Fibroblast of skin of abdomen (primary cell): Measurements from ENCODE around the gene EDN3.
"Not testable (repeated sequence)": the region's sequence is repeated elsewhere in the genome, so short reads cannot be mapped to it uniquely, and the experiment has no call there.

Experiments used
- DNase-seq: peaks from one replicate; pipeline ENCODE4 v3.0.0-alpha.2; 2013

The EDN3 gene

DNA sequence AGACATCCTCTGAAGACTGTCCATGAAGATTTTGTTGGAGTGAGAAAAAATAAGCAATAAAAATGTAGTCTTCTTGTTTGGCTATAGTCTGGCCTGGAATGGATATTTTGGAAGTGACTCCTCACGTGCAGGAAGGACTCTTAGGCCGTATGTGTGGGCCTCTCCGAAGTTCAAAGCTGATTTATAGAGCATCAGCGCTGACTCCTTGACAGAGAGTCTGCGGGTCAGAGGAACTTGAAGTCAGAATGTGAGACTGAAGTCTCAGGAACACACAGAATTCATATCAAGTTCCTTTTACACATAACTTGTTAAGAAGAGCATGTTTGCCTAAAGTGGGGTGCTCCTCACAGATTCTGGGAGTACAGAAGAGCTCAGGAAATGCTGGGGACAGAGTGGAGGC lies 36.1 kb downstream of the EDN3 start:
- no peak for DNase-seq

DNA sequence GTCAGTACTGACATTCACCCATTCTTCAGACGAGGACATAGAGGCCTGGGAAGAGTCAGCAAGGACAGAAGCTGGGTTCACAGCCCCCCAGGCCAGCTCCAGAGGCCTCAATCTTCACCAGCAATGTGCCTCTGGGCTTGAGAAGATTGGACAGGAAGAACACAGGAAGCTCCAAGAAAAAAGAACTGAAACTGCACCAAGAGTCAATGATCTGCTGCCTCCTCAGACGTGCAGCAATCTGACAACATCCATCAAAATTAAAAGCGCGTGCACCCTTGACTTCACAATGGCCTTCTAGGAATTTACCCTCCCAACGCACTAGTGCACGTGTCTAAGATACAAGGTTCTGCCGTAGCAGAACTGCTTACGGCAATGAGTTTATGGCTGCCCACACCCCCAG lies 38.0 kb downstream of the EDN3 start:
- DNase-seq = not testable (repeated sequence)

DNA sequence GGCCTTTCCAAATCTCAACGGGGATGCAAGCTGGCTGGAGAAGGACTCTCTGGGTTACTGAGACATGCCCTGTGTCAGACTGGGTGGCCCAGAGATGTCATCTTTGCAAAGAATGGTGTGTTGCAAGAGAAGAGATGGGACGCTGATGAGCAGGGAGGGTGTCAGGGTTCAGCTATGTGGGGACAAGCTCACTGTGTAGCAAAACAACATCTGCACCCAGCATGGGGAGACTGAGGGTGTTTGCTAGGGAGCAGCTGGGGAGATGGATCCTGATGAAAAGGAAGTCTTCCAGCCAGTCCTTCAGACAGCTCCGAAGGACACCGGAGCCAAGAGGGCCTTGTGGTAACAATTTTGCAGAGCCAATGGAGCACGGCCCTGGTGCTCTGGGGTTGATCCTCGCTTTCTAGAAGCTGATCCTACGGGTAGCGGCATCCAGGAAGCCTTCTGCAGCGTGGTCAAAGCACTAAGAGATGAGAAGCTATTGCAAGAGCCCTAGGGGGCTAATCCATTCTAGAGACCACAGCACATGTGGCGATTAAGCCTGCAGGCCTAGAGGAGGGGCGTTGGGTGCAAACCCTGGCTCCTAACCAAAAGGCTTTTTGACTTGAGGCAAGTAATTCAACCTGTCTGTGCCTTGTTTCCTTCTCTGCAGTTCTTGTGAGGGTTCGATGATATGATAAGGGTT lies 39.9 kb downstream of the EDN3 start:
- DNase-seq = peak; percentile 31

DNA sequence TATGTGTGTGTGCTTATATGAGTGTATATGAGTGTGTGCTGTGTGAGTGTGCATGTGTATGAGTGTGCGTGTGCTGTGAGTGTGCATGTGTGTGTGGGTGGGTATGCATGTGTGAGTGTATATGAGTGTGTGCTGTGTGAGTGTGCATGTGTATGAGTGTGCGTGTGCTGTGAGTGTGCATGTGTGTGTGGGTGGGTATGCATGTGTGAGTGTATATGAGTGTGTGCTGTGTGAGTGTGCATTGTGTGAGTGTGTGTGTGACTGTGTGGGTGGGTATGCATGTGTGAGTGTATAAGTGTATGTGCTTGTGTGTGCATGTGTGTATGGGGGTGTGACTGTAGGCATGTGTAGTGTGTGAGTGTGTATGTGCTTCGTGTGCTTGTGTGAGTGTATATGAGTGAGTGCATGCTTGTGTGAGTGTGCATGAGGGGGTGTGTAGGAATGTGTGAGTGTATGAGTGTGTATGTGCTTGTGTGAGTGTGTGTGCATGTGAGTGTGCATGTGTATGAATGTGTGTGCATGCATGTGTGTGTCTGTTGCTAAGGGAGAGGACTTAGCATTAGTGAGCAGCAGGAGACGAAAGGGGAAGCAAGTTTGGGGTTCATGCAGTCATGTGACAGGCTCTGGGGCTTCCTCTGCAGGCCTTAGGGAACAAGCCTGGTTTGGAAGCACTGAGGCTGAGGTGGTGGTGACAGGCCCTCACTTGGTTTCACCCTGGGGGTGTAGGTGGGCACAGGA lies 41.0 kb downstream of the EDN3 start:
- not testable (repeated sequence) for DNase-seq

DNA sequence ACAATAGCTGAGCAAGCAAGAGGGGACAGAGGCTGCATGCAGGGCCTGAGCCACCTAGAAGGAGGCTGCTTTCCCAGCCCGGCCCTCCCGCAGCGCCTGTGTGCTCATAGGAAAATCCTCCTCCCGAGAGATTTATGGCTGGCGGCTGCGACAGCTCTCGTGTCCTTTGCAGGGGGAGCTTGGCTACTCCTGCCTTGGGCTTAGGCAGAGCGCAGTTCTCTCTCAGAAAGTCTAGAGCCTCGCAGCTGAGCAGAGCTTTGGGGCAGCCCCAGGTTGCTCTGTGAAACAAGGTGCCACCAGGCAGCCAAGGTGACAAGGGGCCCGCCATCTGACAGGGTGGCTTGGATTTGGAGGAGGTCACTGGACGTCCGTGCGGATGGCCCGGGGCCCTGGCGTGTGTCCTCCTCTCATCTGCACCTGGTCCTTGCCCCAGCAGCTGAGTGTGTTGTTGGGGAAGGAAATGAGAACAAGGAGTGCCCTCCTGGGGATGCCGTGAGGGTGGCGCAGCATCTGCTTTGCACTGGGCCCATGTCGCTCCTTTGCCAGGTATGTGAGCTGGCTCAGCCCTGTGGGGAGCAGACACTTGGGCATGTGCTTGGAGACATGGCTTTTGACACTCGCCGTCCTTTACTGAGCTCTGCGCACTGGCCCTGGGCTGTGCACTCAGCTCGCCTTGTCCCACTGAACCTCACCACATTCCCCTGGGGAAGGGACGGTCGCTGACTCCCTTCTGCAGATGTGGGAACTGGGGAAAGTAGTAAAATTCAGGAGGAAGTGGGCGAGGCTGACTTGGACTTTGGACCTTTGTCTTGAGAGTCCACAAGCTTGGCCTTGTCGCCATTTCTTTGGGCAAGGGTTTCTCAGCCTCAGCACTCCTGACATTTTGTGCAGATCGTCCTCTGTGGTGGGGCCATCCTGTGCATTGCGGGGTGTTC lies 41.9 kb downstream of the EDN3 start:
- DNase-seq = peak; percentile 44

DNA sequence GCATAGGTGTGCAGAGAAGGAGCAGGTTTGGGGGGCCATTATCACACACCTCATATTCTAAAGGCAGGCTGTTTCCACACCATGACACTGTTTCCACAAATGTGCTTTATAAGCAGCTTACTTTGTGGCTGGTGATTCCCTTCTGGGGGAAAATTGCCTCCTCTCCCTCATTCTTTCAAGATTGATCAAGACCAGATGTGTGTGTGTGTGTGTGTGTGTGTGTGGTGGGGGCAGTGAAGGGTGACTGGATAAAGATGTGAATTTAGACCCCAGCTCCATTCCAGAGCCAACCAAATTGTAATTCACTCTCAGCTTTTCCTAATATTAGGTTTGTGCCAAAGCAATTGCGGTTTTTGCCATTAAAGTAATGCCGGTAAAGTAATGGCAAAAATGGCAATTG lies 45.6 kb downstream of the EDN3 start:
- peak; percentile 71 for DNase-seq

DNA sequence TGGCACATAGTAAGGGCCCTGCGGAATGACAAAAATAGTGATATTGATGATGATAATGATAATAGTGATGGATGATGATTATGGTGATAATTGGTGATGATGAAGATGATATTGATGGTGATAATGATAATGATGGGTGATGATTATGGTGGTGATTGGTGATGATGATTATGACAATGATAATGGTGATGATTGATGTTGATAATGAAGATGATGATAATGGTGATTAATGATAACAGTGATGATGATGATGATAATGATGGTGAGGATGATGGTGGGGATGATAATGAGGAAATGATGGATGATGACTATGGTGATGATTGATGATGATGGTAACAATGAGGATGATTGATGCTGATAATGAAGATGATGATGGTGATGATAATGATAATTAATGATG lies 48.9 kb downstream of the EDN3 start:
- DNase-seq = no peak

DNA sequence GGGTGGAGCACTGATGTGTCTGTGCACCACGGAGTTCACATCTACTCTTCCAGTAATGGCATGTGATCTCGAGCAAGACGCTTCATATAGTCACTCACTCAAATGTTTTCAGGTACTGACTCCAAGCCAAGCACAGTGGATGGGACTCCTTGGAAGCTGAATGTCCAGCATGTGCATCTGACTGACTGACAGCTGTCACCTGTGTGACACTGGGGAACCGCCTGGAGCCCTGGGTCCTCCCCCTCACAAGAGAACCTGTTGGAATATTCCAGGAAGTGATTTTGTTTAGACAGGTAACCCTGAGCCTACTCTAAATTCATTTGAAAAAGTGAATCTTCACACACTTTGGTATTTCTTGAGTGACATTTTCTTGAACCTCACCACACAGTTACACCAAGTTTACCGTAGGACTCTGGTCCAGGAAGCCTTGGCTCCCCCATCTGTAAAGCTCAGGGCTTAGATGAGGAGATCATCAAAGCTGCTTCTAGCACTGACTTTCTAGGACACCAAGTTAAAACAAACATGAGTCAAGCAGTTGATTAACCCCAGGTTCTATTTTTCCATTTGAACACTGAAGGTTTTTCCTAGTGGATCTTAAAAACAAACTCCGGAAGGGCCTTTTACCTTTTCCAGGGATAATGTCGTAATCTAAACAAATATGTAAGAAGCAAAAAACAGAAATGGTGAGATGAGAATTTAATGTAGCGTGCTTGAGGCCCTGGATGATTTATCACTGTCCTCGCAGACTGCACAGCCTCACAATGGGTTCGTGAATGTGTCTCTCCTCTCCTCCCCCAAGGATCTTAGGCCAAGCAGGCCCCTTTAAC lies 50.1 kb downstream of the EDN3 start:
- peak; percentile 11 for DNase-seq

DNA sequence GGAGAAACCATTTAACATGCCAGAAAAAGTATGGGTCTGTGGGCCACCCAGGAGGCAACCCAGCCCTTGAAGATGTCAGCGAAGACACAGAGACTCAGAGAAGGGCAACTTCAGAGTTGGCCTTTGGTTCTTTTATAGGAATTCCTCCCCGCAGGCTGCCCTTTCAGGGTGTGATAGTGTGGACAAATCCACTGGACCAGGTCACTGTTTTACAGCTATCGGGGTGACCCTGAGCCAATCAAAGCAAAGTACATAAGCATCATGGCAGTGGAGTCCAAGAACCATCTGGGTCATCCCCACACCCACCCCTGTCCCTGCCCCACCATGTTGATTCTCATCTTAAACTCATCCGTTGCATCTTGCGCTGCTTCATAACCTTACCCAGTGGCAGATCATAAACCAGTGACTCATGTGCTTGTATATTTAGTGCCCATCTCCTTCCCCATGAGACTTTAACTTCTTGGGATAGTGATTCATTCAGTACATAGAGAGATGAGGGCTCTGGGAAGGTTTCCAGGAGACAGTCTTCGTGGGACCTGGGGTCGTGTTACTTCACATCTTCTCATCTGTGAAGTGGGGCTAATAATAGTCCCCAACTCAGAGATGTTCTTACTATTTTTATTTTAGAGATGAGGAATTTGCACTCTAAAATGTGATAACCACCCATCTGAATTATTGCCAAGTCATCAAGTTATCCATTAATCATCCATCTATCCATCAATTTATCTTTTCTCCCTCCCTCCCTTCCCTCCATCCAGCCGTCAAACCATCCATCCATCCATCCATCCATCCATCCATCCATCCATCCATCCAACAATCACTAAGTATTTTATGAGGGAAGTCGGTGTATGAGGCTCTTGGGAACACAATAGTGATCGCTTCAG lies 51.0 kb downstream of the EDN3 start:
- peak; percentile 78 for DNase-seq

DNA sequence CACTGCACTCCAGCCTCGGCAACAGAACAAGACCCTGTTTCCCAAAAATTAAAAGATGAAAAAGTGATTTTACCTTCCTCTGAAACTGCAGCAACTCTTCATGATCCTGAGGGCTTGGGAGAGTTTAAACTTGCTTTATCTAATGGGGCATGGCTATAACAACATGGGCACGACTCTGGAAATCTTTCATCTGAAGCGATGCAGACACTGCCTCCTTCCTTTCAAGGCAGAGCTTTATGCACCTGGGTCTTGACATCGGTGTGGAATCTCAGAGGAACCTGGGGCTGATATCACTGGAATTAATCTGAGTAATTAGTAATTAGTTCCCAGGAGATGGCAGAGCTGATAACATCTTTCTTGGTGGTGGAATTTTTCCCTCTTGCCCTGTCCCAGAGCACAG lies 52.1 kb downstream of the EDN3 start:
- no peak for DNase-seq

DNA sequence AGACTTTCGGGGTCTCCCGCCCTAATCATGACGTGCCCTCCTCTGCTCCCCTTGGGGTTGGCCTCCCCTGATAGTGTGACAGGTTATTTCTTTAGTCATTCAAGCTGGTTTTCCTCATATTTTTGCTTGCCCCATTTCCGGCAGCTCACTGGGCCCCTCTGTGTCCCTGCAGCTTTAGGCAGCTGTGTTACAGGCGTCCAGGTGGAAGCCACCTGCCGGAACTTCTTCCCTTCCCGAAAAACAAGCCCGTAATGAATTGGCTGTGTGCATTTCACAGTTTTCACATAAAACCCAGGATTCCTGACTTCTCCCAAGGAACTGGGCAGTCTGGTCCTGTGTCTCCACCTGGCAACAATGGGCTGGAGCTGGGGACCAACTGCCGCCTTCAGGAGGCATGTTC lies 52.6 kb downstream of the EDN3 start:
- no peak for DNase-seq

DNA sequence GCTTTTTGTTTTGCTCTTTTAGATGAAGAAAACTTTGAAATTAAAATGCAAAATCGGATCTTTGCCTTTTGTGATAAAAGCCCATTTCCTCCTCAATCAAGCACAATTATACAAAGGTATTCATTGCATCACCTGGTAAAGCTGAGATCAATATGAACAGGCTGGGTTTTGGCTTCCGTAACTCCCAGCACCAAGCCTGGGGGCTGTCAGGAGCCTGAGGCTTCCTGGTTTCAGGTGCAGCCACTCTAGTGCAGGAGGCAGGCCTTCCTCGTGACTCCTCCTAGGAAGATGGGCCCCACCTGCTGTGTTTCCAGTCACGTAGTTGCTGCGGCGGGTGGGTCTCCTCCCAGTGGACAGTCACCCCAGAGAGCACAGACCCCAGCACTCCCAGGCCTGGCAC lies 54.0 kb downstream of the EDN3 start:
- no peak for DNase-seq

DNA sequence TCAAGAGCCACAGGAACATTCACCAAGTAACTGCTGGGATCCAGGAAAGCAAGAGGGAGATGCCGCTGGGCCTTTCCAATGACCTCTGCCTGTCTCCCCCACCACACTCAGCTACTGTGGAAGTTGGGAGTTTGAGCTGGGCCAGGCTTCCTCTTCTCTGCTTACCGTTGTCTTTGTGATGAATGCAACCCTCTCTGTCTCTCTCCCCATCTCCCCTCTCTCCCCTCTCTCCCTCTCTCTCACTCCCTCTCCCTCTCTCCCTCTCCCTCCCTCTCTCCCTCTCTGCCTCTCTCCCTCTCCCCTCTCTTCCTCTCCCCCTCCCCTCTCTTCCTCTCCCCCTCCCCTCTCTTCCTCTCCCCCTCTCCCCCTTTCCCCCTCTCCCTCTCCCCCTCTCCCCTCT lies 54.8 kb downstream of the EDN3 start:
- DNase-seq = no peak

DNA sequence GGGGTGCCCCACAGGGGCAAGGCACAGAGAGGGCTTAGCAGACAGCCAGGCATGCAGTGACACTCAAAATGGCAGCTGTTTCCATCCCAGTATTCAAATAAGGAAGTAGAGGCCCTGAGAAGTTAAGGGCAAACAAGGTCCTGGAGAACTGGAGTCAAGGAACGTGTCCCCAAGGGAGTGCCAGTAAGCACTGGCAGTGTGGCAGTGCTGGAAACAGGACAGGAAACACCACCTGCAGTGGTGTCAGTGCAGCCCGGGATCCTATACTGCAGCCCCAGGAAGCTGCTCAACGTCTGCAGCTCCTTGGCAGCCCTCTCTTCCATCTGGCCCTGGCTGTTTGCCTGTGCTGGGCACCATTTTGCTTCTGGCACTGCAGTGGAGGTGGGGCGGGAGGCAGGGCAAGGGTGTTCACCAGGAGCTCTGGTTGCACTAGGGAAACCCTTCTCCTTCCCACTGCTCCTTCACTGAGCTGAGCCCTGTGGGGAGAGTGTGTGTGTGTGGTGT lies 56.3 kb downstream of the EDN3 start:
- DNase-seq = no peak

DNA sequence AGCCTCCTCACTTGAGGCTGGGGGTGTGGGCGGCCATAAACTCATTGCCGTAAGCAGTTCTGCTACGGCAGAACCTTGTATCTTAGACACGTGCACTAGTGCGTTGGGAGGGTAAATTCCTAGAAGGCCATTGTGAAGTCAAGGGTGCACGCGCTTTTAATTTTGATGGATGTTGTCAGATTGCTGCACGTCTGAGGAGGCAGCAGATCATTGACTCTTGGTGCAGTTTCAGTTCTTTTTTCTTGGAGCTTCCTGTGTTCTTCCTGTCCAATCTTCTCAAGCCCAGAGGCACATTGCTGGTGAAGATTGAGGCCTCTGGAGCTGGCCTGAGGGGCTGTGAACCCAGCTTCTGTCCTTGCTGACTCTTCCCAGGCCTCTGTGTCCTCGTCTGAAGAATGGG lies 58.4 kb downstream of the EDN3 start:
- not testable (repeated sequence) for DNase-seq

DNA sequence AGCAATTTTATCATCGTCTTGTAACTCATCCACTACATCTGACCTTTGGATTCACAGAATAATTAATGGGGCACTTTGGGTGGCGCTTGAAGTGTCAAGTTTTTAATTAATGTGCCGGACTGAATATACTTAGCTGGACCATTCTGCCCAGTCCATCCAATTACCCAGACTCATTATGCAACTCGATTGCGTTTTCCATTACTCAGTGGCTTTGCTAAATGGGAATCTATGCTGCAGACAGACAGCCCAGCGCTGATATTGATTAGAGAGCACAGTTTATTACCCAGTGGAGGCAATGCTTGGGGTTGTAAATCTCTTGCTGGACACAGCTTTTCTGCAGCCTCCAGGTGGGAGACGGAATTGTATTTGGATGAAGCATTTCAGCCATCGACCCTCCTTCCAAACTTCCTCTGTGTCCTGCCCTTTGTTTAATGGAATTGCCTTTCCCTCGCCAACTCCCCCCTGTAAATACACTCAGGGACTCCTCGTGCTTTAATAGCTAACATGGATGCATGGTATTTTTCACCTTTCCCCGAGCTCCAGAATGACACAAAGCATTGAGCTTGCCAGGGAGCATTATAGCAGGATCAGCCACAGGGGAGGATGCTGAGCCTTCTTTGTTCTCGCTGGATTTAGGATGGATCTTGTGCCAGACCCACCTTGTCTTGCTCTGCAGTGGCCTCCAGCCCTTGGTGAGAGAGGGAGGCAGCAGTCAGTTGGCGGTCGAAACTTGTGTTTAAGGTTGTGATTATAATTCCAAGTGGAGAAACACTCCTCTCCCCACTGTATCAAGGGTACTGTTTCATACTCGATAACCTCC lies 59.7 kb downstream of the EDN3 start:
- no peak for DNase-seq

DNA sequence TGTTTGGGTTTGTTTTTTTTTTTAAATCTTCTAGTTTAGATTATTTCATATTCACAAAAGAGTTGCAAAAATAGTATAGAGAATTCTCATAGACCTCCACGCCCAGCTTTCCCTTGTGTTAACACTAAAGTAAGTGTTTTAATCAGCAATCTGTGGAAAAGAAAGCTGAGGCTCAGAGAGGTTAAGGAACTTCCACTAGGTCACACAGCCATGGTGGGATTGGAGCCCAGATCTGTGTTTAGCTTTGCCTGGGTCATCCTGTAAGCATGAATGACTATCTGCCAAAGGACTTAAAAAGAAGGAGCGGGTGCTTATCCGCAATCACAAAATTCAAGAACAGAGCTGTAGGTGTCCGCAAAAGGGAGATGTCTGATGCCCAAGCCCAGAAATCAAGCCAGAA lies 60.5 kb downstream of the EDN3 start:
- DNase-seq = no peak

DNA sequence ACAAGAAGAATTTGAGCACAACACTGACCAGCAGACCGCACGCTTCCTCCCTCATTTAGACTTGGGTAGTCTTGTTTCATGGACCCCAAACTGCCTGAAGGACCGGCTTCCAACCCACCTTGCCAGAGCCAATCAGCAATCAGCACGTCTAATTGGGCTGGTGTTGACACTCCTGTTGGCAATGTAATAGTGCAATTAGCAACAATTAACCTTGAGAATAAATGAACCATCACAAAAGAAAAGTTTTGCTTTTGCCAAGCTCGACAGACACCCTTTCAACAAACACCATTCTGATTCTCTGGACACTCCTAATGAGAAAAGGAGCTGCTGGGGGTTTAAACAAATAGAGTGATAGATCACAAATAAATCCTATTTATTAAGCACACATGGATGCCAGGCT lies 61.0 kb downstream of the EDN3 start:
- no peak for DNase-seq

DNA sequence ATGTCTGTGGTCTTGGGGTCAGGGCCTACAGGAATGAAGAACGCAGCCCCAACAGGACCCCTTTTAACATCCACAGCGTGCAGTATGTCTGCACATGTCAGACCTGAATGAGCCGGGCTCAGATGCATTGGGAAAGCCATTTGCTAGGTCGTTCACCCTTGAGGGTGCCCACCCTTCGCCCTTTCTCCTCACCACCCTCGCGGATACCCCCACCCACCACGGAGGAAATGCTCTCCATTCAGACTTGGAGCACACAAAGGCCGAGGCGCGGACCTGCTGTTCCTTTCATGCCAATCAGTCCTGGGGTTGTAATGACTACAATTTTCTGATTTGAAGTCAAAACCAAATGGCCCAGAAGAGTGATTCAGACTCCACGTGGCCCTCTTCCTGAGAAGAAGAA lies 62.7 kb downstream of the EDN3 start:
- DNase-seq = no peak

DNA sequence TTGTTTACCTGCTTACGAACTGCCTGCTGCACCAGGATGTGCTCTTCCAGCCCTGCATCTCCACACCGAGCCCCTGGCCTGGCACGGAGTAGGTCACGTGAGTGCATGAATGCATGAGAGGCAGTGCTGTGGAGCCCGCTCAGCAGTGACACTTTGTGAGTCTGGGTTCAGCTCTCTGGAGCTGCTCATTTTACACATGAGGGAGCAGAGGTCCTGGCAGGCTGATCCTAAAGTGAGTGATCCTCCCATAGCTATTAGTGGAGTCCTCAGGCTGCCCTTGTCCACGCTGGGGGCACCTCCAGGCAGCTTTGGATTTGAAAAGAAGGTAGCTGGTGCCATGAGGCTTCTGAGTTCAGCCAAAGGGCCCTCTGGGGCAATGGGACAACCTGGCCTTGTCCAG lies 64.2 kb downstream of the EDN3 start:
- no peak for DNase-seq
